Measurements from ENCODE around the gene EREG.

DNA sequence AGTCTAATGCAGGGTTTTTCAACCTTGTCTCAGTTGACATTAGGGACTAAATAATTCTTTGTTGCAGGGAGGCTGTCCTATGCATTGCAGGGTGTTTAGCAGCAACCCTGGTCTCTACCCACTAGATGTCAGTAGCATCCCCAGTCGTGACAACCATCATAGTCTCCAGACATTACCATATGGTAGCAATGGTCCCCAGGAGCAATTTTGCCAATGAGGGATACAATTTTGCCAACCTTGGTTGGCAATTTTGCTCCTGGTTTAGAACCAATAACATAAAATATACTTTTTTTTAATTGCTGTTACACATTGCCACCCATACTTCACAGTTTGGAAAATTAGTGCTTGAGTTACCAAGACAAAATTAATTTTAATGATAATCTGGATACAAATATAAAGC is 6.0 kb downstream of the EREG start:
- TF ChIP-seq, protein P1, sequence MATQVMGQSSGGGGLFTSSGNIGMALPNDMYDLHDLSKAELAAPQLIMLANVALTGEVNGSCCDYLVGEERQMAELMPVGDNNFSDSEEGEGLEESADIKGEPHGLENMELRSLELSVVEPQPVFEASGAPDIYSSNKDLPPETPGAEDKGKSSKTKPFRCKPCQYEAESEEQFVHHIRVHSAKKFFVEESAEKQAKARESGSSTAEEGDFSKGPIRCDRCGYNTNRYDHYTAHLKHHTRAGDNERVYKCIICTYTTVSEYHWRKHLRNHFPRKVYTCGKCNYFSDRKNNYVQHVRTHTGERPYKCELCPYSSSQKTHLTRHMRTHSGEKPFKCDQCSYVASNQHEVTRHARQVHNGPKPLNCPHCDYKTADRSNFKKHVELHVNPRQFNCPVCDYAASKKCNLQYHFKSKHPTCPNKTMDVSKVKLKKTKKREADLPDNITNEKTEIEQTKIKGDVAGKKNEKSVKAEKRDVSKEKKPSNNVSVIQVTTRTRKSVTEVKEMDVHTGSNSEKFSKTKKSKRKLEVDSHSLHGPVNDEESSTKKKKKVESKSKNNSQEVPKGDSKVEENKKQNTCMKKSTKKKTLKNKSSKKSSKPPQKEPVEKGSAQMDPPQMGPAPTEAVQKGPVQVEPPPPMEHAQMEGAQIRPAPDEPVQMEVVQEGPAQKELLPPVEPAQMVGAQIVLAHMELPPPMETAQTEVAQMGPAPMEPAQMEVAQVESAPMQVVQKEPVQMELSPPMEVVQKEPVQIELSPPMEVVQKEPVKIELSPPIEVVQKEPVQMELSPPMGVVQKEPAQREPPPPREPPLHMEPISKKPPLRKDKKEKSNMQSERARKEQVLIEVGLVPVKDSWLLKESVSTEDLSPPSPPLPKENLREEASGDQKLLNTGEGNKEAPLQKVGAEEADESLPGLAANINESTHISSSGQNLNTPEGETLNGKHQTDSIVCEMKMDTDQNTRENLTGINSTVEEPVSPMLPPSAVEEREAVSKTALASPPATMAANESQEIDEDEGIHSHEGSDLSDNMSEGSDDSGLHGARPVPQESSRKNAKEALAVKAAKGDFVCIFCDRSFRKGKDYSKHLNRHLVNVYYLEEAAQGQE (IDR thresholded peaks at IDR 0.05; ENCODE audit: low read depth, low read length): no peak
- TF ChIP-seq POLR2A (IDR thresholded peaks at IDR 0.05; ENCODE audit: low read depth, low read length) (no peak), TARDBP (IDR thresholded peaks at IDR 0.05; ENCODE audit: borderline replicate concordance) (no peak), NR2F1 (conservative IDR thresholded peaks at IDR 0.05) (no peak), SREBF2 (IDR thresholded peaks at IDR 0.05; ENCODE audit: low read length) (no peak), POLR2AphosphoS5 (IDR thresholded peaks at IDR 0.05; ENCODE audit: low read length) (no peak), SMAD5 (IDR thresholded peaks at IDR 0.05; ENCODE audit: low read depth) (no peak)
- TF ChIP-seq, protein P2, sequence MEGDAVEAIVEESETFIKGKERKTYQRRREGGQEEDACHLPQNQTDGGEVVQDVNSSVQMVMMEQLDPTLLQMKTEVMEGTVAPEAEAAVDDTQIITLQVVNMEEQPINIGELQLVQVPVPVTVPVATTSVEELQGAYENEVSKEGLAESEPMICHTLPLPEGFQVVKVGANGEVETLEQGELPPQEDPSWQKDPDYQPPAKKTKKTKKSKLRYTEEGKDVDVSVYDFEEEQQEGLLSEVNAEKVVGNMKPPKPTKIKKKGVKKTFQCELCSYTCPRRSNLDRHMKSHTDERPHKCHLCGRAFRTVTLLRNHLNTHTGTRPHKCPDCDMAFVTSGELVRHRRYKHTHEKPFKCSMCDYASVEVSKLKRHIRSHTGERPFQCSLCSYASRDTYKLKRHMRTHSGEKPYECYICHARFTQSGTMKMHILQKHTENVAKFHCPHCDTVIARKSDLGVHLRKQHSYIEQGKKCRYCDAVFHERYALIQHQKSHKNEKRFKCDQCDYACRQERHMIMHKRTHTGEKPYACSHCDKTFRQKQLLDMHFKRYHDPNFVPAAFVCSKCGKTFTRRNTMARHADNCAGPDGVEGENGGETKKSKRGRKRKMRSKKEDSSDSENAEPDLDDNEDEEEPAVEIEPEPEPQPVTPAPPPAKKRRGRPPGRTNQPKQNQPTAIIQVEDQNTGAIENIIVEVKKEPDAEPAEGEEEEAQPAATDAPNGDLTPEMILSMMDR (IDR thresholded peaks at IDR 0.05 in 2 of 3, conservative IDR thresholded peaks at IDR 0.05 in 1 of 3; ENCODE audit: control insufficient read depth in 2 of 3, extremely low read depth in 1 of 3, insufficient read depth in 1 of 3, low read depth in 3 of 3, low read length in 3 of 3): peak; percentile 66 to 77 (median 71)

Measured in GM12878 (cell line).